Germinal center (tissue), 1 donor: ENCODE measurements around the gene SUMO1.

Source experiments
- DNase-seq: peaks from one replicate; pipeline ENCODE4 v3.0.0; 2012; ENCODE audit warnings: mixed read lengths, low spot score

SUMO1 gene

GRCh38 chr2:202196727-202197126 is 41.7 kb downstream of the SUMO1 start:
- no peak for DNase-seq

GRCh38 chr2:202194418-202194817 is 44.0 kb downstream of the SUMO1 start:
- no peak for DNase-seq

GRCh38 chr2:202193881-202194353 is 44.5 kb downstream of the SUMO1 start:
- no peak for DNase-seq

- DNase-seq: no peak
Observed at GRCh38 chr2:202193305-202193704, 45.1 kb downstream of the SUMO1 start.

- DNase-seq: no peak
Observed at GRCh38 chr2:202187570-202187969, 50.8 kb downstream of the SUMO1 start.

GRCh38 chr2:202186641-202187202 is 51.7 kb downstream of the SUMO1 start:
- DNase-seq: no peak

GRCh38 chr2:202185156-202185555 is 53.2 kb downstream of the SUMO1 start:
- DNase-seq: no peak

GRCh38 chr2:202184557-202184956 is 53.8 kb downstream of the SUMO1 start:
- DNase-seq: no peak

- DNase-seq: peak; percentile 38
Observed at GRCh38 chr2:202178346-202178958, 59.9 kb downstream of the SUMO1 start.

GRCh38 chr2:202172439-202173211 is 65.8 kb downstream of the SUMO1 start:
- no peak for DNase-seq

- no peak for DNase-seq
Observed at GRCh38 chr2:202171241-202171825, 67.1 kb downstream of the SUMO1 start.

- no peak for DNase-seq
Observed at GRCh38 chr2:202169832-202170424, 68.5 kb downstream of the SUMO1 start.

- no peak for DNase-seq
Observed at GRCh38 chr2:202169131-202169530, 69.3 kb downstream of the SUMO1 start.

GRCh38 chr2:202165945-202166344 is 72.5 kb downstream of the SUMO1 start:
- DNase-seq: no peak

GRCh38 chr2:202165208-202165607 is 73.2 kb downstream of the SUMO1 start:
- no peak for DNase-seq

GRCh38 chr2:202164411-202164810 is 74.0 kb downstream of the SUMO1 start:
- no peak for DNase-seq

GRCh38 chr2:202161151-202161835 is 77.1 kb downstream of the SUMO1 start:
- DNase-seq: no peak

GRCh38 chr2:202158796-202159195 is 79.6 kb downstream of the SUMO1 start:
- DNase-seq: no peak

GRCh38 chr2:202157211-202157990 is 81.0 kb downstream of the SUMO1 start:
- no peak for DNase-seq
